ENCODE results near the gene NHERF2.

NHERF2 gene

GRCh38 chr16:2042986-2043666 lies 16.4 kb downstream of the NHERF2 start:
- peak; percentile 69 for DNase-seq

- peak; percentile 80 for DNase-seq
These were observed 17.2 kb downstream of the NHERF2 start for GRCh38 chr16:2043667-2044451.

GRCh38 chr16:2044541-2044940 lies 17.8 kb downstream of the NHERF2 start:
- no peak for DNase-seq

GRCh38 chr16:2045965-2046892 lies 19.5 kb downstream of the NHERF2 start:
- no peak for DNase-seq

GRCh38 chr16:2046893-2047329 lies 20.2 kb downstream of the NHERF2 start:
- no peak for DNase-seq

- peak; percentile 84 for DNase-seq
These were observed 20.8 kb downstream of the NHERF2 start, which contains the start of the genes NTHL1 and TSC2 for GRCh38 chr16:2047330-2048115. Gene NTHL1, minus strand, starts transcription at chr16:2047834. Its CDS starts 11 bp downstream, at chr16:2047823. Gene TSC2, plus strand, starts transcription at chr16:2047985. Its CDS starts 631 bp downstream, at chr16:2048616.

GRCh38 chr16:2048116-2048543 lies 21.4 kb downstream of the NHERF2 start:
- DNase-seq = no peak

- no peak for DNase-seq
These were observed 26.5 kb downstream of the NHERF2 start for GRCh38 chr16:2053211-2053610.

- DNase-seq = no peak
These were observed 27.2 kb downstream of the NHERF2 start for GRCh38 chr16:2053897-2054296.

- peak; percentile 89 for DNase-seq
These were observed 28.0 kb downstream of the NHERF2 start for GRCh38 chr16:2054543-2055245.

GRCh38 chr16:2056077-2056476 lies 29.4 kb downstream of the NHERF2 start:
- no peak for DNase-seq

GRCh38 chr16:2056681-2057407 lies 30.1 kb downstream of the NHERF2 start:
- DNase-seq = no peak

- DNase-seq = no peak
These were observed 30.7 kb downstream of the NHERF2 start for GRCh38 chr16:2057438-2057837.

GRCh38 chr16:2058420-2058819 lies 31.7 kb downstream of the NHERF2 start:
- DNase-seq = no peak

- no peak for DNase-seq
These were observed 32.2 kb downstream of the NHERF2 start for GRCh38 chr16:2058872-2059271.

- no peak for DNase-seq
These were observed 33.6 kb downstream of the NHERF2 start for GRCh38 chr16:2060346-2060745.

GRCh38 chr16:2061023-2061422 lies 34.3 kb downstream of the NHERF2 start:
- no peak for DNase-seq

- no peak for DNase-seq
These were observed 34.8 kb downstream of the NHERF2 start for GRCh38 chr16:2061526-2061925.

GRCh38 chr16:2062801-2063200 lies 36.1 kb downstream of the NHERF2 start:
- no peak for DNase-seq

- no peak for DNase-seq
These were observed 37.2 kb downstream of the NHERF2 start for GRCh38 chr16:2063861-2064260.
